ENCODE measurements around the gene SYT7. TPM values are rescaled to one million over a fixed set of nuclear protein-coding genes. Genes with fewer than 3 reads are reported as not detected.
A peak's percentile ranks its signal among the peaks of the same experiment; 100 is the strongest.

The SYT7 gene
- polyA plus RNA-seq, 1 experiment = 0.45 TPM

DNA sequence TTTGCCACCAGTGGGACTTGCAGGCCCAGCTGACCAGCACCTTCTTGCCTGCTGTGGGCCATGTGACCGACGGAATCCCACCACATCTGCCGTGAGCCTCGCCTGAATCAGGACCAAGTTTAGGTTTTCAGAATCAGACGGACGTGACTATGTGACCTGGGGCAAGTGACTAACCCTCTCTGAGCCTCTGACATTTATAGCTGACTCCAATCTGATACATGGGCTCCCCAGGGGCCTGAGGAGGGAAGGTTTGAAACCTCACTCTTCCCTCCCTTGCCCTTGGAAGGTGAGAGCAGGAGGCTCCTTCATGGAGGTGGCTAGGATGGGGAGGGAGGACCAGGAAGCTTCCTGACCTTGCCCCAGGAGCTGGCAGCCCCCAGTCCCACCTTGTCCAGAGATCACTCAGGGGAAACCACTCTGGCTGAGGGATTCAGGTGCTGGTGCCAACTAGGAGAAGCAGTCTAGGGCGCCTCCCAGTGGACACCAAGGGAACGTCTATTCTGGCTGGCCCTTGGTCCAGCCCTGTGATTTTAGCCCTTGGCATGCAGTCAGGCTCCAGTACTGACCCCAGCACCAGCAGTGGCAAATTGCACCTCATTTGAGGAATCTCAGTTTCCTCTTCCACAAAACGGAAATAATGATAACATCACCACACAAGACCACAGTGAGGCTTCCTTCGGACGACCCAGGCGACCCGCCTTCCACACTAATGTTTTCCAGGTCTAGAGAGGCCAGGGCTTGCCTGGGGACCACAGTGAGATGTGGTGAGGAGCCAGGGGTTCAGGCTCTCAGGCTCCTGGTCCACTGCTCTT lies 47.2 kb upstream of the SYT7 start:
- POLR2A ChIA-PET = no interaction called here
- TF ChIP-seq, protein P1, sequence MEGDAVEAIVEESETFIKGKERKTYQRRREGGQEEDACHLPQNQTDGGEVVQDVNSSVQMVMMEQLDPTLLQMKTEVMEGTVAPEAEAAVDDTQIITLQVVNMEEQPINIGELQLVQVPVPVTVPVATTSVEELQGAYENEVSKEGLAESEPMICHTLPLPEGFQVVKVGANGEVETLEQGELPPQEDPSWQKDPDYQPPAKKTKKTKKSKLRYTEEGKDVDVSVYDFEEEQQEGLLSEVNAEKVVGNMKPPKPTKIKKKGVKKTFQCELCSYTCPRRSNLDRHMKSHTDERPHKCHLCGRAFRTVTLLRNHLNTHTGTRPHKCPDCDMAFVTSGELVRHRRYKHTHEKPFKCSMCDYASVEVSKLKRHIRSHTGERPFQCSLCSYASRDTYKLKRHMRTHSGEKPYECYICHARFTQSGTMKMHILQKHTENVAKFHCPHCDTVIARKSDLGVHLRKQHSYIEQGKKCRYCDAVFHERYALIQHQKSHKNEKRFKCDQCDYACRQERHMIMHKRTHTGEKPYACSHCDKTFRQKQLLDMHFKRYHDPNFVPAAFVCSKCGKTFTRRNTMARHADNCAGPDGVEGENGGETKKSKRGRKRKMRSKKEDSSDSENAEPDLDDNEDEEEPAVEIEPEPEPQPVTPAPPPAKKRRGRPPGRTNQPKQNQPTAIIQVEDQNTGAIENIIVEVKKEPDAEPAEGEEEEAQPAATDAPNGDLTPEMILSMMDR (IDR thresholded peaks at IDR 0.05; ENCODE audit: low read depth, low read length) = peak; percentile 93
- Histone ChIP-seq H3K4me3 (ENCODE audit: low read depth, low read length) (no peak overlapping the region), H3K27me3 (ENCODE audit: control insufficient read depth, insufficient read depth, low read length) (peaks cover 13% of the 10 kb centered on the region), H3K9me3 (ENCODE audit: control insufficient read depth, insufficient read depth, low read length) (no peaks in the 10 kb centered on the region), H3K27ac (ENCODE audit: low read depth, low read length) (no peak overlapping the region)
- CTCF ChIA-PET = interaction anchor here (0.6 to 3.8 kb wide), 20 partner anchors 9 to 190 kb away, joined by 3 to 38 read pairs (median 4); no protein-coding TSS in a partner anchor
- DNase-seq (ENCODE audit: low read depth, low spot score) = peak; percentile 50

DNA sequence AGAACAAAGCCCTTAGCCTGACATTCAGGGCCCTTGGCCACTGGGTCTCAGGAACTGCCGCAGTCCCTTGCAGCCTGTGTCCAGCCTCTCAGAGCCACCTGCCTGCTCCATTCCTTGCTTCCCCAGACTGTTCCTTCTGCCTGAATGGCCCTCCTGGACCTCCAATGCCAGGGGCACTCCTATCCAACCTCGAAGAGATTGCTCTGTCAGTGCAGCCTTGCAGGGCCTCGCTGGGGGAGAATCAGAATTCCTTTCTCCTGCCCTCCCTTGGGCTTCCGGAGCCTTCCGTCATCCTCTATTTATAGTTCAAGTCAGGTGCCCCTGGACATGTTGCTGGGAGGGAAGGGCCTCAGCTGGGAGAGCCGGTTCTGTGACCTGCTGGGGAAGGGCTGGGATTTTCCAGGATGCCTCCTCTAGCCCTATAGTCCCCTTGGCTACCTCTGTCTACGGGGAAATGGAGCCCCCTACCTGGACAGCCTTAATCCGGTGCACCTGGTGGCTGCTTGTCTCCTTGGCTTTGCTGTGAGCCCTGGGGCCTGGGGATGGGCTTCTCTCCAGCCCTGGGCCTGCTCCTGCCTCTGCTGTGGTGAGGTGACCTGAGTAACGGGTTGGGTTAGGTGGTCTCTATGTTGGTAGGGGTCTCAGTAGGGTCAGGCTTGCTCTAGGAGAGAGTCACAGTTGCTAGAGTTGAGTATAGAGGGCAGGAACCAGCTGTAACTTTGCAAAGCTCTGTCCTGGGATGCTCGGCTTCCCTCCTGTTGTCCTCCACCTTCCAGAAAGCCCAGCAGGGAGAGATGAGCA lies 45.9 kb upstream of the SYT7 start:
- Histone ChIP-seq H3K4me3 (ENCODE audit: low read depth, low read length) (no peak overlapping the region), H3K27ac (ENCODE audit: low read depth, low read length) (no peak overlapping the region), H3K9me3 (ENCODE audit: control insufficient read depth, insufficient read depth, low read length) (no peaks in the 10 kb centered on the region), H3K27me3 (ENCODE audit: control insufficient read depth, insufficient read depth, low read length) (peaks cover 10% of the 10 kb centered on the region)
- ChIA-PET POLR2A (no interaction called here), CTCF (interaction anchor here (0.9 to 3.8 kb wide), 11 partner anchors 12 to 188 kb away, joined by 3 to 38 read pairs (median 5); no protein-coding TSS in a partner anchor)
- DNase-seq (ENCODE audit: low read depth, low spot score) = no peak
- TF ChIP-seq, protein P1 (IDR thresholded peaks at IDR 0.05; ENCODE audit: low read depth, low read length) = no peak

DNA sequence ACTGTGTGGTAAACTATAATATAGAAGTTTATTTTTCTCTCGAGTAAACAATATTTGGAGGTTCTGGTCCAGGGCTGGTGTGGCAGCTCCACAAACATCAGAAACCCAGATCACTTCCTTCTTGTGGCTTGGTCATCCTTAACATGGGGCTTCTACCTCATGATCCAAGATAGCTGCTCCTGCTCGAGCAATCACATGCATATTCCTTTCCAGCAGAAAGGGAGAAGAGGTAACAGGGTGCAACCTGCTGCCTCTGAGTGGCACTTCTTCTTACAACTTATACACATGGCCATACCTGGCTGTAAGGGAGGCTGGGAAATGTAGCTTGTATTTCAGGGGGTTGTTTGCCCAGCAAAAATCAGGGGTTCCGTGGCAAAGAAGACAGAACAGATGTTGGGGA lies 44.6 kb upstream of the SYT7 start:
- no peak overlapping the region for H3K4me3 ChIP-seq (ENCODE audit: low read depth, low read length)
- POLR2A ChIA-PET = interaction anchor here (0.8 kb wide), 1 partner anchor 56 kb away, joined by 5 read pairs; no protein-coding TSS in a partner anchor
- TF ChIP-seq, protein P1 (IDR thresholded peaks at IDR 0.05; ENCODE audit: low read depth, low read length) = no peak
- DNase-seq (ENCODE audit: low read depth, low spot score) = no peak
- no peak overlapping the region for H3K27ac ChIP-seq (ENCODE audit: low read depth, low read length)
- CTCF ChIA-PET = interaction anchor here (1.3 to 2.1 kb wide), 2 partner anchors 109 to 179 kb away, joined by 3 to 5 read pairs; no protein-coding TSS in a partner anchor
- peaks cover 10% of the 10 kb centered on the region for H3K27me3 ChIP-seq (ENCODE audit: control insufficient read depth, insufficient read depth, low read length)
- no peaks in the 10 kb centered on the region for H3K9me3 ChIP-seq (ENCODE audit: control insufficient read depth, insufficient read depth, low read length)

DNA sequence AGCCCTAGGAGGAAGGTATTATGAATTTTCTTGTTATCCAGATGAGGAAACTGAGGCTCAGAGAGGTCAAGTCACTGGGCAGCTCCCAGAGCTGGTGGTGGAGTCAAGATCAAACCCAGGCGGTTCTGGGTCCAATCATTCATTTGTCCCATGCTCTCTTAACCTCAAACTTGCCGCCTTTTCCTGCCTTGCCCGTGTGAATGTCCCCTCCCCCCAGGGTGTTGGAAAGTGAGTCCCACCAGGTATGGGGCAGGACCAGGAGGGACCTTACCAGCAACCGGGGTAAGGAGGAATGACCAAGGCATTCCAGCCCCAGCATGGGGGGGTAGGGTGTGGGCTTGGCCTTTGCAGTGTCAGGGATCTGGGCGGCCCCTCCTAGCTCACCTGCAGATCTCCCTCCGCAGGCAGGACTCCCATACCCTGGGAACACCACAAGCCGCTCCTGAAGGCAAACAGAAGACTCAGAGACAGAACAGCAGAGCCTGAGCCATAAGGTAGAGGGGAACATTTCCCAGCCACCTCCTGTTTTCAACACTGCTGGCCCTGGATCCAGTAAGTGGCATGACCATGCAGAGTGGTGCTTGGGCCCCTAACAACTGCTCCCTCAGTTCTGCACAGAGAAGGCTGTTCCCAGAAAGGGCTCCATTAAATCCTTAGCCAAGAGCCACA lies 41.2 kb upstream of the SYT7 start:
- DNase-seq (ENCODE audit: low read depth, low spot score) = no peak
- TF ChIP-seq, protein P1 (IDR thresholded peaks at IDR 0.05; ENCODE audit: low read depth, low read length) = no peak
- peaks cover 6% of the 10 kb centered on the region for H3K27me3 ChIP-seq (ENCODE audit: control insufficient read depth, insufficient read depth, low read length)
- no peak overlapping the region for H3K4me3 ChIP-seq (ENCODE audit: low read depth, low read length)
- ChIA-PET POLR2A (no interaction called here), CTCF (interaction anchor here (0.6 kb wide), 1 partner anchor 165 kb away, joined by 3 read pairs; no protein-coding TSS in a partner anchor)
- H3K27ac ChIP-seq (ENCODE audit: low read depth, low read length) = no peak overlapping the region
- H3K9me3 ChIP-seq (ENCODE audit: control insufficient read depth, insufficient read depth, low read length) = no peaks in the 10 kb centered on the region

Measured in AG04450 (cell line).